Activated CD4-positive, alpha-beta T cell treated with anti-CD3 and anti-CD28 coated beads for 36 hours (primary cell): ENCODE results near the gene TDO2. TPM values are rescaled to one million over a fixed set of nuclear protein-coding genes. Genes with fewer than 3 reads are reported as not detected.
"Not testable (repeated sequence)": the region's sequence is repeated elsewhere in the genome, so short reads cannot be mapped to it uniquely, and the experiment has no call there.

Source experiments
- ATAC-seq: fragments of 200-7000 bp; cut with Tn5 transposase; one replicate; pipeline ENCODE4 v1.10.0; 2021; ENCODE audit warnings: mild to moderate bottlenecking, moderate library complexity
- CTCF ChIA-PET: fragments of 350-600 bp; sonication (Branson Sonifier 250); formaldehyde crosslinking; loops from one replicate; lab custom pipeline; 2021; ENCODE audit warnings: antibody characterized with exemption; lab: Charles Lee
- POLR2A ChIA-PET: fragments of 350-600 bp; sonication (Branson Sonifier 250); formaldehyde crosslinking; loops from one replicate; lab custom pipeline; 2021; ENCODE audit warnings: antibody characterized with exemption, inconsistent platforms; lab: Charles Lee
- DNase-seq: peaks from one replicate; pipeline ENCODE4 v3.0.0-alpha.2; 2020
- H3K27ac Mint-ChIP-seq: one replicate; pipeline ENCODE4 v1.8.0; 2021; ENCODE audit warnings: mixed read lengths
- H3K27me3 Mint-ChIP-seq: one replicate; pipeline ENCODE4 v1.8.0; 2021; ENCODE audit warnings: mixed read lengths
- H3K36me3 Mint-ChIP-seq: one replicate; pipeline ENCODE4 v1.8.0; 2021; ENCODE audit warnings: low read depth, mixed read lengths
- H3K4me1 Mint-ChIP-seq: one replicate; pipeline ENCODE4 v1.8.0; 2021; ENCODE audit warnings: mixed read lengths
- H3K4me3 Mint-ChIP-seq: one replicate; pipeline ENCODE4 v1.8.0; 2021; ENCODE audit warnings: mild to moderate bottlenecking, moderate library complexity, mixed read lengths
- H3K9me3 Mint-ChIP-seq: one replicate; pipeline ENCODE4 v1.8.0; 2021; ENCODE audit warnings: low read depth, mixed read lengths
- intact Hi-C, 2 experiments: fragments of 100-400 bp; cut with DNase I in 1 of 2; cut with micrococcal nuclease in 1 of 2; formaldehyde crosslinking; loops; one replicate each; pipeline versions ENCODE4 v1.14.2 to v1.15.1; 2022 to 2024; cut with DNase I, micrococcal nuclease
- total RNA-seq, 2 experiments: library from RNA; stranded (reverse); gene quantifications; one replicate each; pipeline ENCODE4 v1.2.3, GENCODE V29; 2021

TDO2 gene
- total RNA-seq, 2 experiments from 2014 or later: not detected

GRCh38 chr4:155887847-155888570, 15.5 kb upstream of the TDO2 start:
- intact Hi-C loops: no loop called here
- no peak overlapping the region for H3K27ac Mint-ChIP-seq
- no peak overlapping the region for H3K4me3 Mint-ChIP-seq
- ChIA-PET CTCF (no interaction called here), POLR2A (no interaction called here)
- ATAC-seq (no peak), DNase-seq (no peak)
- no peaks in the 10 kb centered on the region for H3K4me1 Mint-ChIP-seq
- H3K27me3 Mint-ChIP-seq: peaks cover 16% of the 10 kb centered on the region
- no peaks in the 10 kb centered on the region for H3K9me3 Mint-ChIP-seq
- H3K36me3 Mint-ChIP-seq: no peaks in the 10 kb centered on the region

GRCh38 chr4:155889031-155889793, 14.3 kb upstream of the TDO2 start:
- ChIA-PET CTCF (interaction anchor here (0.7 kb wide), 1 partner anchor 96 kb away, joined by 3 read pairs; no protein-coding TSS in a partner anchor), POLR2A (no interaction called here)
- no peaks in the 10 kb centered on the region for H3K4me1 Mint-ChIP-seq
- H3K4me3 Mint-ChIP-seq: no peak overlapping the region
- H3K9me3 Mint-ChIP-seq: no peaks in the 10 kb centered on the region
- intact Hi-C loops: no loop called here
- ATAC-seq: no peak
- H3K27ac Mint-ChIP-seq: no peak overlapping the region
- peaks cover 20% of the 10 kb centered on the region for H3K27me3 Mint-ChIP-seq
- no peaks in the 10 kb centered on the region for H3K36me3 Mint-ChIP-seq
- DNase-seq: no peak

- peaks cover 20% of the 10 kb centered on the region for H3K27me3 Mint-ChIP-seq
- POLR2A ChIA-PET: no interaction called here
Observed at GRCh38 chr4:155889946-155890345, 13.6 kb upstream of the TDO2 start.

GRCh38 chr4:155891058-155891457, 12.4 kb upstream of the TDO2 start:
- intact Hi-C loops: no loop called here
- ATAC-seq (no peak), DNase-seq (no peak)
- Mint-ChIP-seq H3K27ac (no peak overlapping the region), H3K36me3 (no peaks in the 10 kb centered on the region), H3K4me1 (no peaks in the 10 kb centered on the region), H3K4me3 (no peak overlapping the region), H3K9me3 (no peaks in the 10 kb centered on the region), H3K27me3 (peaks cover 20% of the 10 kb centered on the region)
- ChIA-PET POLR2A (no interaction called here), CTCF (no interaction called here)

More at GRCh38 chr4:155889946-155890345, 13.6 kb upstream of the TDO2 start:
- CTCF ChIA-PET: no interaction called here
- Mint-ChIP-seq H3K9me3 (no peaks in the 10 kb centered on the region), H3K4me3 (no peak overlapping the region), H3K27ac (no peak overlapping the region), H3K4me1 (no peaks in the 10 kb centered on the region), H3K36me3 (no peaks in the 10 kb centered on the region)
- intact Hi-C loops: no loop called here
- ATAC-seq: no peak
- no peak for DNase-seq

- not testable (repeated sequence) for DNase-seq
Observed at GRCh38 chr4:155898371-155898770, 5.1 kb upstream of the TDO2 start.

GRCh38 chr4:155899891-155900290, 3.6 kb upstream of the TDO2 start:
- no peak overlapping the region for H3K27ac Mint-ChIP-seq
- no peak for ATAC-seq
- no peaks in the 10 kb centered on the region for H3K36me3 Mint-ChIP-seq
- peaks cover 7% of the 10 kb centered on the region for H3K9me3 Mint-ChIP-seq
- H3K27me3 Mint-ChIP-seq: no peaks in the 10 kb centered on the region
- POLR2A ChIA-PET: no interaction called here
- DNase-seq: no peak
- CTCF ChIA-PET: no interaction called here
- no peak overlapping the region for H3K4me3 Mint-ChIP-seq
- intact Hi-C loops: no loop called here
- H3K4me1 Mint-ChIP-seq: no peaks in the 10 kb centered on the region

More at GRCh38 chr4:155898371-155898770, 5.1 kb upstream of the TDO2 start:
- CTCF ChIA-PET, H3K27ac Mint-ChIP-seq, H3K9me3 Mint-ChIP-seq, H3K27me3 Mint-ChIP-seq, POLR2A ChIA-PET, intact Hi-C loops, H3K36me3 Mint-ChIP-seq, H3K4me3 Mint-ChIP-seq, ATAC-seq, H3K4me1 Mint-ChIP-seq: not testable (repeated sequence)

GRCh38 chr4:155900381-155900780, 3.1 kb upstream of the TDO2 start:
- DNase-seq: no peak
- Mint-ChIP-seq H3K27me3 (no peaks in the 10 kb centered on the region), H3K4me1 (no peaks in the 10 kb centered on the region), H3K9me3 (peaks cover 7% of the 10 kb centered on the region), H3K36me3 (no peaks in the 10 kb centered on the region), H3K4me3 (no peak overlapping the region), H3K27ac (no peak overlapping the region)
- CTCF ChIA-PET: no interaction called here
- POLR2A ChIA-PET: no interaction called here
- intact Hi-C loops: no loop called here
- no peak for ATAC-seq

- DNase-seq (no peak), ATAC-seq (no peak)
- intact Hi-C loops: no loop called here
- Mint-ChIP-seq H3K4me1 (no peaks in the 10 kb centered on the region), H3K4me3 (no peak overlapping the region), H3K27ac (no peak overlapping the region), H3K36me3 (no peaks in the 10 kb centered on the region), H3K9me3 (peaks cover 7% of the 10 kb centered on the region), H3K27me3 (no peaks in the 10 kb centered on the region)
- CTCF ChIA-PET: no interaction called here
- POLR2A ChIA-PET: no interaction called here
Observed at GRCh38 chr4:155901013-155901412, 2.5 kb upstream of the TDO2 start.

- POLR2A ChIA-PET: no interaction called here
Observed at GRCh38 chr4:155904331-155904730, 835 bp downstream of the TDO2 start.

GRCh38 chr4:155906554-155907247, 3.2 kb downstream of the TDO2 start:
- POLR2A ChIA-PET: no interaction called here
- Mint-ChIP-seq H3K4me1 (no peaks in the 10 kb centered on the region), H3K9me3 (no peaks in the 10 kb centered on the region), H3K27me3 (peaks cover 16% of the 10 kb centered on the region), H3K36me3 (no peaks in the 10 kb centered on the region), H3K4me3 (no peak overlapping the region), H3K27ac (no peak overlapping the region)
- DNase-seq: no peak
- peak; percentile 47 for ATAC-seq
- CTCF ChIA-PET: no interaction called here
- intact Hi-C loops: no loop called here

More at GRCh38 chr4:155904331-155904730, 835 bp downstream of the TDO2 start:
- Mint-ChIP-seq H3K4me3 (no peak overlapping the region), H3K4me1 (no peaks in the 10 kb centered on the region), H3K27ac (no peak overlapping the region), H3K36me3 (no peaks in the 10 kb centered on the region), H3K9me3 (no peaks in the 10 kb centered on the region), H3K27me3 (peaks cover 12% of the 10 kb centered on the region)
- no peak for ATAC-seq
- CTCF ChIA-PET: no interaction called here
- no peak for DNase-seq
- intact Hi-C loops: no loop called here

- ATAC-seq (no peak), DNase-seq (no peak)
- Mint-ChIP-seq H3K9me3 (no peaks in the 10 kb centered on the region), H3K27me3 (peaks cover 16% of the 10 kb centered on the region), H3K36me3 (no peaks in the 10 kb centered on the region), H3K4me1 (no peaks in the 10 kb centered on the region), H3K27ac (no peak overlapping the region), H3K4me3 (no peak overlapping the region)
- POLR2A ChIA-PET: no interaction called here
- intact Hi-C loops: no loop called here
- CTCF ChIA-PET: no interaction called here
Observed at GRCh38 chr4:155907556-155907955, 4.1 kb downstream of the TDO2 start.
